NCI-H510A (cell line): ENCODE data around the gene RPH3AL.

Source experiments
- DNase-seq: peaks from one replicate; lab custom pipeline; 2025; lab: John Stamatoyannopoulos, UW

RPH3AL gene

DNA sequence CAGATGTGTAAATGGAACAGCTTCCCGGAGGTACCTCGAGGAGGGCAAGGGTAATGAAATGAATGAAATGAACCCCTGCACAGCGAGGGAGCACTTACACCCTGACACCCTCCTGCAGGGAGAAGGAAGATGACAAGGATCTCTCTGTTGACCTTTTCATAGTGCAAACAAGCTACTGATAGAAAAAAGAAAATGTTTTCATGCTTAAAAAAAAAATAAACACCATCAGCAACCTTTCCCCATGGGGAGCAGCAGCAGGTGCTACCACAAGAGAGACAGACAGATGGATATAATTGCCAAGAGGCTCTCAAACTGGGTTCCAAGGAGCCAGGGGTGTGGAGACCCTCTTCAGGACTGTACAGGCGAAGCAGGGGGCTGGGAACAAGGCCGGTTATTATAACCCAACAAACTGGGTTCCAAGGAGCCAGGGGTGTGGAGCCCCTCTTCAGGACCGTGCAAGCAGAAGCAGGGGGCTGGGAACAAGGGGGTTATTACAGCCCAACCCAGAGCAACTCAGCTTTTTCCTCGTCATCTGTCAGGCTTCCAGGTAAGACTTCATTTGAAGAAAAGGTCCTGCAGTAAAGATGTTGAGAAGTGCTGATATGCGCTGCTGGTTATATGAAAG, 718 bp upstream of the RPH3AL start:
- no peak for DNase-seq

GRCh38 chr17:351875-352420, 659 bp downstream of the RPH3AL start:
- DNase-seq: no peak

DNA sequence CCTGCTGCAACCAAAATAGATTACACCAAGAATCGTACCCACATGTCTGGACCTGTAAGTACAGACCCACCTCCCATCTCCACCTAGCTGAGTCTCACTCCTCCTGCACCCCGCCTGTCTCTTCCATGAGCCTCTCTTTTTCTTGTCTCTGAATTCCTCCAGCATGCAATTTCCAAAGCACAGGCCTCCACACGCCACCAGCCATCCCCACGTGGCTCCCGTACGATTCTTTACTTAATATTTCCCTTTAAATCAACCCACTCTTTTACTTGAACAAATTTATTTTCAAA, 1.2 kb downstream of the RPH3AL start:
- DNase-seq: no peak

GRCh38 chr17:350706-351448, 1.7 kb downstream of the RPH3AL start:
- DNase-seq: no peak

GRCh38 chr17:349666-350065, 2.9 kb downstream of the RPH3AL start:
- no peak for DNase-seq

DNA sequence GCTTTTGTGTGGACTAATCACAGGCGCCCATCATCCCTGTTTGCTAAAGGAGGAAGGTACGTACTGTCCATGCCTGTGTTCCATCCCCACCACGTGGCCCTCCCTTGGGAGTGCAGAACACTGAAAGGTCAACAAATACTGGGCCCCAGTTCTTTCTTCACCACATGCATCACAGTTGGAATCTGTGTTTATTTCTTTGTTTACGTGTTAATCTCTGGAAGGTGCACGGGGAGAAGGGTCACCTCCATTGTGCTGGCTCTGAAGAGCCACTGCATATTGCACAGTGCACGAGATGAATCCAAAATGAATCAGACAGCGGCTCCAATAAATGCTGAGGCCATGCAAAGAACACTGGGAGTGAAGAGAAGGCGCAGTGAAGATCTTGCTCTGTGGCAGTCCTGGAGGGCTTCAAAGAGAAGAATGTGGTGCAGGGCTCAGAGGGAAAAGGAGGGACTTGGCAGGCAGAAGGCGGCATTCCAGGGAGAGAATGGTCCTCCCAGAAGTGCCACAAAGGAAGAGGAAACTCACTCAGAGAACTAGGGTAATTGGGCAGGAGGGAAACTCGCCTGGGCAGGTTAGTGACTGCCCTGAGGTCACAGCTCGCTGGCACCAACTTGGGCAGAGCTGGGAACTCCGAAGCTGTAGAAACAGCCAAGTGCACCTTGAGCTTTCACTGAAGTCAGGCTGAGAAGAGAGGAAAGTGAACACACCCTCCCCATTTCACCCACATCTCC, 3.7 kb downstream of the RPH3AL start:
- no peak for DNase-seq

- no peak for DNase-seq
These were observed 4.6 kb downstream of the RPH3AL start for GRCh38 chr17:348012-348411.

DNA sequence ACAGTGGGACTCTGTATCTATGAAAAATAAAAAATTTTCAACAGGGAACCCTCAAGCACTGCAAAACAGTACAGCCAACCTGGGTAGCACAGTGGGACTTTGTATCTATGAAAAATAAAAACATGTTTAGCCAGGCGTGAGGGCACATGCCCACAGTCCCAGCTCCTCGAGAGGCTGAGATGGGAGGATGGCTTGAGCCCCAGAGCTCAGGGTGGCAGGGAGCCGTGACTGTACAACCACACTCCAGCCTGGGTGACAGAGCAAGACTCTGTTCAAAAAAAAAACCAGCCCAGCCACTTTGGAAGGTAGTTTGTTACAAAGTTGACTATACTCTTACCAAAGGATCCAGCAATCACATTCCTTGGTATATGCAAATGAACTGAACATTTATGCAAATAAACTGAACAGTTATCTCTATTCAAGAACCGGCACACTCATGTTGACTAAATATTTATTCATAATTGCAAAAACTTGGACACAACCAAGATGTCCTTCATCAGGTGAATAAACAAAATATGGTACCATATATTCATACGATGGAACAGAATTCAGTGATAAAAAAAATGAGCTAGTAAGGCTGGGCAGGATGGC, 5.2 kb downstream of the RPH3AL start:
- no peak for DNase-seq

GRCh38 chr17:345992-346785, 6.4 kb downstream of the RPH3AL start:
- DNase-seq: no peak

DNA sequence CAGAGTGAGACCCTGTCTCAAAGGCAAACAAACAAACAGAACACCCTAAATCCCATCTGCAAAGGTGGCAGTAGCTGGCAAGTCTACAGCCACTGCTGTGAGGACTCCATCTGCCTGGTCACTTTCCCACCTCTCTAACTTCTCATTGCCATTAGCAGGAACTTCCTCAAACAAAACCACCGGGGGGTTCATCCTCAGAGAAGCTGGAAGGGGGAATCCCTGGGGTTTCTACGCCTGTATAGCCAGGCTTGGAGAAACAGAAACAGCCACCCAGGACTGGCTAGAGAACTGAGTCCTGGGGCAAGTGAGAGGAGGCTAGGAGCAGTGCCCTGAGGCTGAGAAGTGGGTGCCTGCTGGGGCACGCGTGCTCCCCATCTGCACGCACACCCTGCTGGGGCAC, 7.3 kb downstream of the RPH3AL start:
- no peak for DNase-seq

DNA sequence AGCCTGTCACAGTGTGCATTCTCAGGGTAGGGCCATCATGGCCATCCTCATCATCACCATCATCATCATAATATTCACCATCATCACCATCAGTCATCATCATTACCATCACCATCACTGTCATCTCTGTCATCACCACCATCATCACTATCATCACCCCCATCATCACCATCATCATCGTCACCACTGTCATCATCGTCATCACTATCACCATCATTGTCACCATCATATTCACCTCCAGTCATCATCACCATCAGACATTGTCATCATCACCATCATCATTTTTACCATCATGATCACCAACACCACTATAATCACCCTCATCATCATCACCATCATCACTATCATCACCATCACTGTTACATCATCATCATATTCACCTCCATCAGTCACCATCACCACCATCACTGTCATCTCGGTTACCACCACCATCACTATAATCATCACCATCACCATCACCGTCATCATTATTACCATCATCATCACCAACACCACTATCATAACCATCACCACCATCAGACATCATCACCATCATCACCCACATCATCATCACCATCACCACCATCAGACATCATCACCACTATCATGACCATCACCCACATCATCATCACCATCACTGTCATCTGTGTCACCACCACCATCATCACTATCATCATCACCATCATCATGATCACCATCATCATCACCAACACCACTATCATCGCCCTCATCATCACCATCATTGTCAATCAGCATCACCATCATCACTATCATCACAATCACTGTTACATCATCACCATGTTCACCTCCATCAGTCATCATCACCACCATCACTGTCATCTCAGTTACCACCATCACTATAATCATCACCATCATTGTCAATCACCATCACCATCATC, 8.5 kb downstream of the RPH3AL start:
- DNase-seq: no peak

GRCh38 chr17:343211-343610, 9.4 kb downstream of the RPH3AL start:
- DNase-seq: no peak

GRCh38 chr17:340074-340473, 12.5 kb downstream of the RPH3AL start:
- no peak for DNase-seq

DNA sequence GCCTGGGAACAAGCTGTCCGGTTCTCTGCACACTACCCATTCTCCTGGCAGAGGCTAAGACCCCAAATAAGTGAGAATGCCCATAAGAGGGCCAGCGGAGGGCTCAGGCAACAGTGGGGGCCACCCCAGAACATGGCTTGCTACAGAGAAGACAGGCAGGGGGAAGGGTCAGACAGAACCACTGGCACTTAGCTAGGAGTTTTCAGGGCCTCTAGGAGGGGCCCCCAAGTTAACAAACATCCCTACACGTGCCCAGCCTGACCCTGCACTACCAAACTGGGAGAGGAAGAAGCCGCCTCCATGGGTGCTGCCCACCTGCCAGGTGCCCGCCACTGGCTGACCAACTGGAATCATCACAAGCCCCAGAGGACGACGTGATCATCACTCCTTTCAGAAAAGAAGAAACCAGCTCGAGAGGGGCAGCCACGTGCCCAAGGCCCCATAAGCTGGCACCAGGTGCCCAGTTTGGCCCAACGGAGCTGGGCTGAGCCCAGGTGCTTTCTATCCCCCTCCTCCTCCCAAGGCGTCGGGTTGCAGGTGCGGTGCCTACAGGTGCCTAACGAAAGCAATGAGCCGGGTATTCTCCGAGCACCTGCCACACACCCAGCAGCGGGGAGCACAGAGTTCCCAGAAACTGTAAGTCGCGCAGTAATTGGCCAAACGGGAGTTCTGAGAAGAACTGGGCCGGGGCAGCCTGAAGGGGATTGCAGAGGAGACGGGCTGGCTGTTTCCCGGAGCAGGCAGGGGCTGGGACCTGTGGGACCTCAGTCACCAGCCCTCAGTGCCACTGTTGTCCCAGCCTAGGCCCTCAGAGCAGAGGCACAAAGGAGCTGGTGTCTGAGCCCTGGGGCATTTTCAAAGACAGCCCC, 13.2 kb downstream of the RPH3AL start:
- DNase-seq: peak; percentile 79

GRCh38 chr17:338442-339192, 14.0 kb downstream of the RPH3AL start:
- peak; percentile 44 for DNase-seq

DNA sequence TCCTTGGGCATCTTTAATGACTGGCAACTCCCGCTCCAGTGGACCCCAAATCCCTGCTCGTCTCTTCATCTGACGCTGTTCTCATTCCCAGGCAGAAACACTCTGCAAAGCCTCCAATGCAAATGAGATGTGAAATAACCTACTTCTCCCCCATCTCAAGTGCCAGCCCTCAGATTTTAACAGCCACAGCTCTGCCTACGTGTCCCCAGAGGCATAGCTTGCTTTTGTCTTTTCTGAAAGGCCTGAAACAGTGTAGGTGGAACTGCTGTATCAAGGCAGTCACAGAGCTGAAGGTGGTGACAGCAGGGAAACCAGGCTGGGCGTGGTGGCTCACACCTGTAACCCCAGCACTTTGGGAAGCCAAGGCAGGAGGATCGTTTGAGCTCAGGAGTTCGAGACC, 14.7 kb downstream of the RPH3AL start:
- no peak for DNase-seq

- DNase-seq: no peak
These were observed 15.2 kb downstream of the RPH3AL start for GRCh38 chr17:337453-337852.

DNA sequence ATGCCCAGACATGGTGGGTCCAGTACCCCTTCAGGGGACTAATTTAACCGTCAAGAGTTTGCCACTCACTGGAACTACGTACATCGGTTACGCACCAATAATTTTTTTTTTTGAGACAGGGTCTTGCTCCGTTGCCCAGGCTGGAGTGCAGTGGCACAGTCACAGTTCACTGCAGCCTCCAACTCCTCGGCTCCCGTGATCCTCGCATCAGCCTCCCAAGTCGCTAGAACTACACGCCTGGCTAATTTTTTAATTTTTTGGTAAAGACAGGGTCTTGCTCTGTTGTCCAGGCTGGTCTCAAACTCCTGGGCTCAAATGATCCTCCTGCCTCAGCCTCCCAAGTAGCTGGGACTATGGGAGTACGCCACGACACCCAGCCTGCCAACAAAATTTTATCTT, 15.6 kb downstream of the RPH3AL start:
- no peak for DNase-seq
